NCI-H748 treated with DMSO at 0.1 percent for 48 hours (cell line): ENCODE results near the gene EPN3.

Experiments used
- DNase-seq: peaks from one replicate; lab custom pipeline; 2025; lab: John Stamatoyannopoulos, UW

Gene EPN3

DNA sequence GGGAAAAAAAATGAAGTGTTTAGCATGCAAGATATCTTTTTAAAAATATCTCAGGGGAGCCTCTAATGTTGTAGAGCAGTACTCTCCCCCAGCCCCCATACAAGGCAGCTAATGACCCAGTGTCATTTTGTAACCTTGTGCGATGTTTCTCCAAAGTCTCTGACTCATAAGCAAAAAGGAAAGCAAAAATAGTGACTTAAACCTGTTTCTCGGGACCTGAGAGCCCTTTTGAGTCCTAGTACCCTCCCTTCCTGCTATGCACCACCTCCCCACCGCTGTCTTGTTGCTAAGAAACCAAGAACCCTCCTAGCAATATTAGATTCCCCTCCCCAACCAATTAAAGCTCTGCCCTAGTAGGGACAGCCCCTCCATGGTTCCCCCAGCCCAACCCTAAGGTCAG, 21.5 kb upstream of the EPN3 start:
- DNase-seq: no peak

DNA sequence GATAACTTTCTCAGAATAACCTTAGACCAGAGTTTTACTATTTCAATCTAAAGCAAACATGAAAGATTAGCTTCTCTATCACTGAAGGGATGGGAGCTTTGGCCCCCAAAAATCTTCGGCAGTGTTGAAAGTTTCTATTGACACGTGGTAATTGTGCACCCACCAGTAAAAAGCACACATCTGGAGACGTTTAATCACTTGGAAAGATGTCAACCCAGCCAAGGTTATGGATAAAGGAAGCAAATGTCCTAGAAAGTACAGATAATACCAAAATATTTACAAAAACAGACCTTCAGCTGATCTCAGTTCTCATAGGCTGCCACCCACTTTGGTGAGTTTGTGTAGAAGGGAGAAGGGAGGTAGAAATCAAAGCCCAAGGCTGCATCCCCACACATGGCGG, 19.0 kb upstream of the EPN3 start:
- DNase-seq: no peak

DNA sequence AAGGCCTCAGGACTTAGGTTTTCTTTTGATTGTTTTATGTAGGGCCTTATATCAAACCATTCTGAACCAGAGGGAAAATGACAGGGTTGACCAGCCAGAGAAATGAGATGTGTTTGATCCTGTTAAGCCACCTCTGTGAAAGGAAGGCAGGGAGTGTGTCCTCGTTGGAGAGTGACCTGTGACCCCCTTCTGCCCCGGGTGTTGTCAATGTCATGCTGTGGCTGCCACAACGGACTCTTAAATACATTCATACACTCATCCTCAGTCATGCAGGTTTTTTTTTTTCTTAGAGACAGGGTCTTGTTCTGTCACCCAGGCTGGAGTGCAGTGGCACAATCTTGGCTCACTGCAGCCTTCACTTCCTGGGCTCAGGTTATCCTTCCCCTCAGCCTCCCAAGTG, 18.1 kb upstream of the EPN3 start:
- no peak for DNase-seq

DNA sequence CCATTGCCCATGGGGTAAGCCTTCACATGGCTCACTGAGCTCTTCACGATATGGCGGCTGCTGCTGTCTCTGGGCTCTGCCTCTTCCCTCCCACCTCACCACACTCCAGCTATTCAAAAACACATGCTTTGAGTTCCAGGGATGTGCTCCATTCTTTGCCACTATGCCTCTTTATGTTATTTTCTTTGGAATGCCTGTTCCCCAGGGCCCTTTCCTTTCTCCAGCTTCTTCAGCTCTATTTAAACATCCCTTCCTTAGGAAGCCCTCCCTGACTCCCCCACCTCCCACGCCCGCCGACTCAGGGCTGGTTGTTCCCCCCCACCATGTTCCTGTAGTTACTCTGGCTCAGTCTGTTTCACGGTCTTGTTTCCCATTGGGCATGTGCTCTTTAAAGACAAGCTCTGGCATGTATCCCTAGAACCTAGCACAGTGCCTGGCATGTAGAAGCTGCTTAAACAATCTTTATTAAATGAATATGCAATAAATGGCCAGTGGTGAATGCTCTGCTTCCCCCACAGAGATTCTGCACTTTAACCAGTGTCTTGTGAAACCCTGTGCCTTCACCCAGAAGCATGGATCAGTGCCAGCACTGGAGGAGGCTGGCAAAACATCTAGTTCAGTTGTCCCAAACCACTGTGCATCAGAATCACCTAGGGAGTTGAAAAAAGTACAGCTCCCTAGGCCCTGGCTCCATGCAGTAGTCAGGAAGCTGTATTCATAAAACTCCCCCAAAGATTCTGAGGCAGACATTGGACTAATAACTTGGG, 17.4 kb upstream of the EPN3 start:
- DNase-seq: no peak

DNA sequence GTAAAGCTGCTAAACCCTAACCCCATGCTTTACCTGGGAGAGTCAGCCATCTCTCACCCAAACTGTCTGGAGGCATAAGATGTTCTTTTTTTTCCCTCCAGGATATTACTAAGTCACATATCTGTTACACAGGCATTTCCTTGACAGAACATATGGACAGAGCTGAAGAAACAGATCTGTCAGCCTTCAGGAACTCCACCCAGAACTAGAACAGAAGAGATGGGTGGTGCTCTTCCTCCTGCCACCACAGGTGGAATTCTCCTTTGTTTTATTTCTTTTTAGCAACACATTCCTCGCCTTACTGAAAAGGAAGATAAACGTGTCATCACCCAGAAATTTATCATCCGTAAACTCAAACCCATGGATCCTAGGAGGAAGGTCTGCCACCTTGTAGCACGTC, 15.5 kb upstream of the EPN3 start:
- DNase-seq: no peak

DNA sequence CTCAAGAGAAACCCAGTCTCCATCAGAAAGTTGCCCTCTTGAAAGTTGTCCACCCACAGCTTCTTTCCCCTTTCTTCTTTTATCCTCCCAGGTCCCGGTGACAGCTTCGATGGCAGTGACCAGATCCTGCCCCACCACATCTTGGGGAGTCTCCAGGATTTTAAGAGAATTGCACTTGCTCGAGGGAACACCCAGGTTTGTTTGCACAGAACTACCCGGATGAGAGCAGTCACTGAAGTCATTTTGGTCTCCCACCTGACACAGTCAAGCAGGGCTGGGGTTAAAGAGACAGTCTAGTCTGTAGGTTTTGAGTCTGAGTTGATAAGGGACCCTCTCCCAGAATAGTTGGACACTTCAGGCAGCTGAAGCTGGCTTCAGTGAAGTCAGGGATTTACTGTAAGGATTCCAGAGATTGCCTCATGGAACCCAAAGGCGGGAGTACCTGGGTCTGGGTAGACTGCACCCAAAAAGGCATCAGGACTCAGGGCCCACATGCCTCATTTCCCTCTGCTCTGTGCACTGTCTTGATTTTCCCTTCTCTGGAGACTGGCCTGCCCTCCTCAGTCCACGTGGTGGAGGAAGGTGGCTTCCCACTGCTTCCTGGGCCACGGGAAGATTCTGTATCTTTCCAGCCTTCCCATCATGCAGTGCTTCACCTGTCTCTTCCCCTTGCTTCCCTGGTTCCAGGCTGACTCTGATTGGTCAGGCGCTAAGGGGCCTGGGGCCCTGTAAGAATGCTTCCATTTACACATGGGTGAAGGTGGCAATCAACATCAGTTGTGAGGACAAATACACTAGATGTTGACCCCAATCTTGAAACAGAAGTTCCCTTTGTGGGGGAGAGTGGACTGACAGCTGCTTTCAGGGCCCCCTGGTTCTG, 14.8 kb upstream of the EPN3 start:
- no peak for DNase-seq

DNA sequence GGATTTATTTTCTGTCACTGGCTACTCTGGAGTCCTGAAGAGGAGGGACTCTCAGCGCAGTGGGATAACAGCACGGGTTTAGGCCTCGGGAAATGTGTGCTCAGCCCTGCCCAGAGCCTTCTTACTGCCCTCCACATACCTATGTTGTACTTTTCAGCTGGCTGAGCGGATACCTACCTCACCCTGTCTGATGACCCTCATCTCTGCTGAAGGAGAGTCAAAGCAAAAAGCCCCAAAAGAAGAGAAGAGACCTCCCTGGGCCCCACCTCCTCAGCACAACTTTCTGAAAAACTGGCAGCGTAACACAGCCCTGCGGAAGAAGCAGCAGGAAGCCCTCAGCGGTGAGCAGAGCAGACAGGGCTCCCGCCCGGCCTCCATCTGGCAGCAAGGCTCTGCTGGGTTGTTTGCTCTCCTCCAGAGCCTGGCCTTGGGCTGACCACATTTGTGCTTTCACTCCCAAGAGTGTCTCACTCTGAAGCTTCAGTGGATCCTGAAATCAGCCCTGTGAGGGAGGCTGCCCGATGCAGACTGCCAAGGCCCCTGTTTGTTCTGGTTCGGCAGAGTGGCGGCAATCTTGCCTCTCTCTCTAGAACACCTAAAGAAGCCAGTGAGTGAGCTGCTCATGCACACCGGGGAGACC, 14.0 kb upstream of the EPN3 start:
- no peak for DNase-seq

DNA sequence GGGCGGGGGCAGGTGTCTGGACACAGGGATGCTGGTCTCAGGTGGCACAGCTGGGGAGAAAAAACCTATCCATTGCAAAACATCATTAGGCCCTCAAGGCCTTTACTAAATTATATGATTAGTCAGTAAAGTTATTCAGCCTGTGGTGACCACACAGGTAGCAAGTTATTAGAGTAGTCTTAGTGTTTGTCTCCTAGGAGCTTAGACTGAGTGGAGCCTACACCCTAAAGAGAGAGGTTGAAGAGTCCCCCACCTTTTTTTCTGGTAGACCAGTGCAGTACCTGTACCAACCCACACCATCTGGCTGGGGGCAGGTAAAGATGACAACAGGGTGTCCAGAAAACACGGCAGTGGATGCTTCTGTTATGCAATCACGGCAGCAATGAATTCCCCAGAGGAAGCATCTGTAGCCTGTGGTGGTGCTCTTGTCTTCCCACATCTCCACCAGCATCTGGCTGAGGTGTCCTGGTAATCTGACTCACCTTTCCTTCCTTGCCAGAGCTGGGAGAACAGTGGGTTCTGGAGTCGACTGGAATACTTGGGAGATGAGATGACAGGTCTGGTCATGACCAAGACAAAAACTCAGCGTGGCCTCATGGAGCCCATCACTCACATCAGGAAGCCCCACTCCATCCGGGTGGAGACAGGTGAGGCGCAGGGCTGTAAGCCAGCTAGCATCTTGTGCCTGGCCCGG, 13.2 kb upstream of the EPN3 start:
- DNase-seq: no peak

DNA sequence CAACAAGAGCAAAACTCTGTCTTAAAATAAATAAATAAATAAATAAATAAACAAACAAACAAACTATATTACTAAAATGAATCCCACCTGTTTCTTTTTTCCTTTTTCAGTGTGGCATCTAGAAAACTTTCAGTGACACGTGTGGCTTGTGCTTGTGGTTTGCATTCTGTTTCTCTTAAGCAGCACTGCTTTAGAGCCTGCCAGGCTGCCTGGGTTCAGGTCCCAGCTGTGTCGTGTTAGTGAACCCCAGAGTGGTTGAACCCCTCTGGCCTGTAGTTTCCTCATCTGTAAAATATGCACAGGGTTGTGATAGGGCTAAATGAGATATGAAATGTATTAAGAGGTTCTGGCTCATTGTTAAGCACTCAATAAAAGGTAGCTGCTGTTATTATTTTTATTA, 12.1 kb upstream of the EPN3 start:
- no peak for DNase-seq

DNA sequence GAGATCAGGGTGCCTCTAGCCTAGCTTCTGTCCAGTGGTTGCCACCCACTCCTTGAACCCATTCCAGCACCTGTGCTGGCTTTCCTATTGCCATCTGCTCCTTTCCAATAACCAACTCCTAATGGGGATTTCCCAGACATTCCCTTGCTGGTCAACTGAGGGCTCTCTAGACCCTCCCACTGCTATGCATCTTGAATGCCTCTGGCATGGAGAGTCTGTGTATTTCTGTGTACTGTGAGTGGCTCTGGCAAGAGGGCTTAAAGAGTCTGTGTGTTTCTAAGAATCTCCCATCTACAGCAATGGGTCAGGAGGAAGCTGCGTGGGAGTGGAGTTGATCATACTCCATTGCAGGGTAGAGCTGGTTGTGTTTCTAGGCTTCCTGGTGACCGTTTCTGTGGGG, 11.0 kb upstream of the EPN3 start:
- no peak for DNase-seq

DNA sequence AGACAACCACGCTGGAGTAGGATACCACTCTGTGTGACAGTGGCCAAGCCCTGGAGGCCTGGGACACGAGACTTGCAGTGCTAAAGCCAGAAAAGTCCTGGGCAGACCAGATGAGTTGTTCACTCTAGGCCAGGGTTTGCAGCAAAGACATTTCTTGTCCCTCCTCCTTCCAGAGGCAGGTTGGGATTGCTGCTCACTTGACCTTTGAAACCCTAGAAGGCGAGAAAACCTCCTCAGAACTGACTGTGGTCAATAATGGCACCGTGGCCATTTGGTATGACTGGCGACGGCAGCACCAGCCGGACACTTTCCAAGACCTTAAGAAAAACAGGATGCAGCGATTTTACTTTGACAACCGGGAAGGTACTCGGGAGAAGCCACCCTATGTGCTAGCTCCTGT, 9.8 kb upstream of the EPN3 start:
- DNase-seq: no peak

DNA sequence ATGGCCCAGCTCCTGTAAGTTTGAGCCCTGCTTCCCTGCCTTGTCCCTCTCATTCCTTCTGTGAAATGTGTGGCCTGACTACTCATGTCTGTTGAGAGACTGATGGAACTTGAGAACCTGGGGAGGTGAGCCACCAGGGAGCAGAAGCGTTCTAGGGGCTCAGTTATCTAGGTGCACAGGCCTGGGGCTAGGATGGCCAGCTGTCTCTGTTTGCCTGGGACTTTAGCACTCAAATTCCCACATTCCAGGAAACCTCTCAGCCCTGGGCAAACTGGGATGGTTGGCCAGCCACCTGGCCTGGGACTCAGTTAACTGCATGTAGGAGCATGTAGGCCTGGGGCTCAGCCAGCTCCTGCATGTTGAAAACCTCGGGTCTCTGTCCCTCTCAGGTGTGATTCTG, 9.3 kb upstream of the EPN3 start:
- DNase-seq: no peak

DNA sequence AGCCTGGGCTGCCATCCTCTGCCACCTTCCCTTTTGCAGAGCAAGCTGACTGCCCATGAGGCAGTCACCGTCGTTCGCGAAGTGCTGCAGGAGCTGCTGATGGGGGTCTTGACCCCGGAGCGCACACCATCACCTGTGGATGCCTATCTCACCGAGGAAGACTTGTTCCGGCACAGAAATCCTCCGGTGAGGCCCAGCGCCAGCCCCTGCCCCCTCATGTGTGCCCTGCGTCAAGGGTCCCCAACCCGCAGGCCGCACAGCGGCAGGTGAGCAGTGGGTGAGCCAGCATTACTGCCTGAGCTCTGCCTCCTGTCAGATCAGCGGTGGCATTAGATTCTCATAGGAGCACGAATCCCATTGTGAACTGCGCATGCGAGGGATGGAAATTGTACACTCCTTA, 7.7 kb upstream of the EPN3 start:
- no peak for DNase-seq

DNA sequence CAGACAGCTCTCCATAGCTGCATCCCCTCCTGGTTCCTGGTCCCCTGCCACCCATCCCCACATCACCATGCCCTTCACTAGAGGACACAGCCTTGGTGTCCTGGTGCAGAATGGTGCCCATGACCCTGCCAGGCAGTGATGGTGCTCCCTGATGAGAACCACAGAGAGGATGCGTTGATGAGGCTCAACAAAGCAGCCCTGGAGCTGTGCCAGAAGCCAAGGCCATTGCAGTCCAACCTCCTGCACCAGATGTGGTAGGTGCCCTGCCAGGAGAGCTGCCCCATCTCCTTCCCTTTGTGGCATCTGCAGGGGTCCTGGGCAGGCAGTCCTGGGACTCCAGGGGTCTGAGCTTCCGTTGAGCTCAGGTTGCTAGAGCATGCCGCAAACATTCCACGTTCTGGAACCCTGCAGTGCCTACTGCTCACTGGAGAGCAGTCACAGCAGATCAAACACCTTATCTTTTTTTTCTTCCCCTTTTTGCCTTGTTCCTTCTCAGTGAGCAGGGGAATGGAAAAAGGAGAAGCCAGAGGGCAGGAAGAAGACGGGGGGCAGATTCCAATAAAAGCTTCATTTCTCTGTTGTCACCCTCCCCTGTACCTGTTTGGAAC, 5.3 kb upstream of the EPN3 start:
- no peak for DNase-seq

DNA sequence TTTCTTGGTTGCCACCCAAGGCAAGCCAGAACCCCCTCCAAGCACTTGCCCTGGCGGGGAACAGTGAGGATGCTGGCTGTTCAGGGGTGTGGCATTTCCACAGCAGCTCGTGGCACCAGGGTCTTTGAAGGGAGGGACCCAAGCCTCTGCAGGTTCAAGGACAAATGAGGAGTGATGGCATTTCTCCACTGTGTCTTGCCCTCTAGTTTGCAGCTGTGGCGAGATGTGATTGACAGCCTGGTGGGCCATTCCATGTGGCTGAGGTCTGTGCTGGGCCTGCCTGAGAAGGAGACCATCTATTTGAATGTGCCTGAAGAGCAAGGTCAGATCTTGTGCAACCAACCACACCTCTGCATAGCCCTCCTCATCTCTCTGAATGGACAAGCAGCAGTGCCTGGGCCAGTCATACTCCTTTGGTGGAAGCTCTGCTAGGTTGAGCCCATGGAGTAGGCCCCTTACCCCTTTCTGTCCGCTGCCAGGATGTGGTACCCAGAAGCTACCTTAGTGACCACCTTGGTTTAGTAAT, 4.5 kb upstream of the EPN3 start:
- DNase-seq: no peak

DNA sequence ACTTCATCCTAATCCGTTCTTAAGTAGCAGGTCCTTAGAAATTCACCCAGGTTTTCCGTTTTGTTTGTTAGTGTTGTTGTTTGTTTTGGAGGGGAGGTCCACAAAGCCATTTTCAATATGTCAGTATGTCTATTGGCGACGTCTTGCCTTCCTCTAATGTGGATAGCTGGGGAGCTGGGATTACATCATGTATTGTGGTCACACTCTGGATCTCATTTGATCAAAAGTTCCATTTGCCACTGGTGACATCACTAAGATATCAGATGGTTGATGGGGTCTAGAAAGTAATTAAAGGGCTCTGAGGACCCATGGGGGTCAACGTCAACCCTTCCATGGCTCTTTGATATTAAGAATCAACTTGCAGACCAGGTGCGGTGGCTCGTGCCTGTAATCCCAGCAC, 2.7 kb upstream of the EPN3 start:
- DNase-seq: no peak

DNA sequence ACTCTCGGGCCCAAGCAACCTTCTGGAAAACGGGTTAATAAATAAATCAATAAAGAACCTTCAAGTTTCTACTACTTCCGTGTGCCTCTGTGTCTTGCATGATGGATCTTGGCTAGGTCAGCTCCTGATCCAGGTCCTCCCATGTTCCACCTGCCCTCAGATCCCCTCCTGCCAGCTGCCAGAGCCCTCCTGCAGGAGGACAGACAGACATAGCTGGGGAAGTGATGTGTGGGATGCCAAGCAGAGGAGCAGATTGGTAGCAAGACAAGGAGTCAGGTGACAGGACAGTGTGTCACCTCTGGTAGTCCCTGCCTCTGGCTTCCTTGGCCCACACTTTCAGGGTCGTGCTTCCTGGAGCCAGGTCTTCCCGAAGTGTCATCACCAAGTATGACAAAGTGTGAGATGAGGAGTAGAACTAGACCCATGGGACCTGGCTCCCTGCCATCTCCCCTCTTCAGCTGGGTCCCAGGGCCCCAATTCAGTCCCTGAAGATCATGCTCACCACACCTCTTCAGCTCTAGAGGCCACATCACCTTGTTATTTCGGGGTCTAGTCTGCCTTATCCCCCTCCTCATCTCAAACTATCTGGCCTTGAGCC, 1.0 kb upstream of the EPN3 start:
- no peak for DNase-seq

DNA sequence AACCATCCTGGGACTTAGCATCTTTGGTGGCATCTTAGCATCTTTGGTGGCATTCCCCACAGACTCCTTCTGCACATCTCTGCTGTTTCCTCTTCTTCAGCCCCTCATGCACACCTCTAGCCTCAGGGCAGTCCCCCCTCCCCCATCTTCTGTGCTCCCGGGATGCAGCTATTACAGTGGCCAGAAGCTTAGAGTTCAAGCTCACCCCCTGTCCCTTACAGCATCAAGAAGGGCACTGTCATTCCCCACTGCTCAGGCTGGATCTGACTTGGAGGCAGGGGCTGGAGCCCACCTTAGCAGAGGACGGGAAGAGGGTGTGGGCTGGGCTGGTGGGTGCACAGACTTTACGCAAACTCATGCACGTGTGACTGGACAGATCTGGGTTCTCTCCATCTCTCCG, 650 bp downstream of the EPN3 start:
- DNase-seq: no peak

DNA sequence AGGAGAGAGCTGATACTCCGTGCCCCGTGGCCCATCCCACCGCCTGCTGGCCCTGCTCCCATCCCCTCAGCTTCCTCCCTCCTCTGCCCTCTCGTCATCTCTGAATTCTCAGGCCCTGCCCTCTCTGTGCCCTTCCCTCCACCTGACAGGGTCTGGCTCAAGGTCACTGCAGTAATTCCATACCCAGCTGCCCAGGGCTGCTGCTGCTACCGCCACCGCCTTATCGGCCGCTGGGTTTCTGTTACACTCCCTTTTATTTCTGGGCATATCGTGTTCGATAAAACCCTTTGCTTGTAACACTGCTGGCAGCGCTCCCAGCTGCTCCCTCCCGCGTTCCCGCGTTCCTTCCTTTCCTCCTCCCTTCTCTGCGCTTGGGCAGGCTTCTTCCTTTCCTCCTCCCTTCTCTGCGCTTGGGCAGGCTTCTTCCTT, 1.2 kb downstream of the EPN3 start:
- no peak for DNase-seq

DNA sequence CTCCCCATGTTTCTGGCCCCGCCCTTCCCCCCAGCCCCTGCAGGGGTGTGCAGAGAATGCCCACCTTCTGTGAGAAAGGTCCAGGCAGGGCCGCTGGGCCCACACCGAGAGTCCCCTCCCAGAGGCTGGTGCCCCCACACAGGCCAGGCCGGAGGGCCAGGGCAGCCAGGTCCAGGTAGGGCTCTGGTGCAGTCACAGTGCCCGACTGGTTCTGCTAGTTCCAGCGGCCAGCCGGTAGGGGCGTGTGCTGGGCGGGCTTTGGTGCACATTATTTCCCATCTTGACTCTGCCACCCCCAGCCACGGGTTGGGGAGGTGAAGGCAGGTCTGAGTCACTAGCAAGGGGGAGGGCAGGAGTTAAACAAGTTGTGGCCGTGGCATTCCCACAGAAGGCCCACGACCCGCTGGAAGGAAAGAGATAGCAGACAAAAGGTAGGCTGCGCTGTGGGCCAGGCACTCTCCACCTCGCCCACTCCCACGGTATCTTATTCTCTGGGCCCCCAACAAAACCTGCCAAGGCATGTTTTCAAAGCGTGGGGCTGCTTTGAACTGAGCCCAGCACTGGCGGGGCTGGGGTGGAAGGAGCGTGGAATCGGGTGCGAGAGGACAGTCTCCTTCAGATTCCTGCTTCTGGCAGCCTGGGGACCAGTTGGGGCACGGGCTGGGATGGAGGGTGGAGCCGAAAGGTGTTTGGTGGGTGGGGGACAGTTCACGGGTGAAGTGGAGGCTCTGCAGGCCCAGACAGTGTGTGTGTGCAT, 1.9 kb downstream of the EPN3 start:
- DNase-seq: no peak

DNA sequence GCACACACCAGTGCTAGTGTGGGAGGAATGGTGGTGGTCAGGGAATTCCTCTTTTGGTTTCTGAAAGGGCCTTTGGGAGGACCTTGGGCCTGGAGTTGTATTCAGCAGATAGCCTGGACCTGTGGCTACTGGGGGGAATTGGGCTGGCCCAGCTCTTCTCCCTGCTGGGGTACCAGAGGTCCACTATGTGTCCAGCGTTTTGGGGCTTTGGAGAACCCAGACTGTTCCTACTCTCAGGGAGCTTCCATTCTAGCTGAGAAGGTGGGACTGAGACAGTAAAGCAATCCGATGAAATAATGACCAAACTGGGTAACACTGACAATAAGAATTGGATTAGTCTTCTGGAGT, 2.4 kb downstream of the EPN3 start:
- no peak for DNase-seq
